ENCODE results near the gene TACC3. TPM values are rescaled to one million over a fixed set of nuclear protein-coding genes. Genes with fewer than 3 reads are reported as not detected.

TACC3 gene
- total RNA-seq, 1 experiment from 2014 or later, result 156 TPM

DNA sequence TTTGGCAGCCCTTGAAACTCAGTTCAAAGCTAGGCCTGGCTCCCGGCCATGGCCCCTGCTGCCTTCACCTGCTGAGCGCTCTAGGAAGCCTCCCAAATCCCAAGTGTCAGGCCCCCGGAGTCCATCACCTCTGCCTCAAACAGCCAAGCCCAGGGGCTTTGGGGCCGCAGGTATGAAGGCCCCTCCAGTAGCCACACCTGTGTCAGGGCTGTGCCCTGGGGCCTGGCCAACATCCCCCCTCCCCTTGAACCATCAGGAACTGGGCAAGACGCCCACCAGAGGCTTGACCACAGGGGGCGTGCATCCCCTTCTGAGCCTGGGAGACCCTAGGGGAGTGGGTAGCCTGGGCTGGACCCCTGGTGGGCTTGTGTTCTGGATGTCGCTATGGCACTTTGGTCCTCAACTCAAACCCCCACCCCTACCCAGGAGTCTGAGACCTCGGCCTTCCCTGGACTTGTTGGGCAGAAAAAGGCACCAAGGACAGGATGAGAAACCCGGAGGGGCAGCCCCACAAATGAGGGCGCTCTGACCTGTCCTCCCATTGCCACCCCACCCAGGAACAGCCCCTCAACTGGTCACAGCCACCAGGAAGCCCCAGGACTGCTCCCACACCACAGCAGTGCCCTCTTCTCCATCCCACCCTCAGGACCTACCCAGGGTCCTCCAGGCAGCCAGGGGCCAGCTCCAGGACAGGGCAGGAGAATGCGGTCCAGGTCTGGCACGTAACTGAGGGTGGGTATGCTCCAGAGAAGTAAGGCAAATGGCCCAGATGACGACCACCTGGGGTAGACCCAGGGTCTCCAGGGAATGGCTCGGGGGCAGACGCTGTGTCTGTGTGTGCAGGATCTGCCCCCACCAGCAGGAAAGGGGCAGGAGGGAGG, 5.0 kb upstream of the TACC3 start:
- H3K23ac ChIP-seq (ENCODE audit: insufficient read length, low read depth, low read length), result no peak overlapping the region
- H2BK120ac ChIP-seq (ENCODE audit: low read depth, low read length, poor library complexity, severe bottlenecking), result no peak overlapping the region
- peaks cover 2 to 18% (median 15%) of the 10 kb centered on the region in 3 experiments; a peak in 6 of 7 replicates for H3K36me3 Mint-ChIP-seq (ENCODE audit: insufficient read depth in 1 of 3, low read depth in 3 of 3)
- no peak overlapping the region for H2BK12ac ChIP-seq (ENCODE audit: insufficient read length, low read depth, low read length)
- H3K27me3 ChIP-seq (ENCODE audit: insufficient read depth, low read length), result no peaks in the 10 kb centered on the region
- H2BK5ac ChIP-seq (ENCODE audit: insufficient read length, low read length), result no peak overlapping the region
- no peak overlapping the region for H3K9ac ChIP-seq (ENCODE audit: extremely low read depth, insufficient read length, low read length)
- no peak overlapping the region for H3K4me2 ChIP-seq (ENCODE audit: insufficient read depth, insufficient read length, low read length)
- DNase-seq, result peak; percentile 27
- no peak overlapping the region for H2AFZ ChIP-seq (ENCODE audit: low read length)
- no peak overlapping the region for H3K27ac ChIP-seq (ENCODE audit: insufficient read length, low read depth, low read length)
- H4K8ac ChIP-seq (replicated peaks; ENCODE audit: insufficient read length, low read depth, low read length), result no peak overlapping the region
- peaks cover 19 to 29% of the 10 kb centered on the region in 2 experiments for H3K4me1 Mint-ChIP-seq
- H3K4ac ChIP-seq (ENCODE audit: low read depth, low read length), result no peak overlapping the region
- H2BK15ac ChIP-seq (ENCODE audit: low read depth, low read length), result no peak overlapping the region
- no CpG with 5 or more reads among the region's 15 CpGs for WGBS (ENCODE audit: extremely low coverage, insufficient read length, low lambda C conversion rate)
- H4K20me1 ChIP-seq (ENCODE audit: control insufficient read depth, insufficient read depth, insufficient read length), result no peaks in the 10 kb centered on the region
- no peak overlapping the region for H3T11ph ChIP-seq (ENCODE audit: low read length)
- H3K79me1 ChIP-seq (ENCODE audit: insufficient read depth, low read depth, low read length, poor library complexity, severe bottlenecking), result peaks cover 3% of the 10 kb centered on the region
- H3K9me3 Mint-ChIP-seq, result peaks cover 0 to 1% of the 10 kb centered on the region in 2 experiments; a peak in 1 of 5 replicates
- no peak overlapping the region for H4K5ac ChIP-seq (ENCODE audit: insufficient read length, low read depth, low read length)
- H3K14ac ChIP-seq (ENCODE audit: insufficient read depth, low read length), result no peak overlapping the region; the same call in 1 of the 2 replicates
- no peak overlapping the region for H3K18ac ChIP-seq (ENCODE audit: insufficient read length, low read depth, low read length)
- peaks cover 18% of the 10 kb centered on the region for H3K23me2 ChIP-seq (ENCODE audit: insufficient read length, low read depth, low read length, poor library complexity, severe bottlenecking)
- no peaks in the 10 kb centered on the region for H3K4me1 ChIP-seq (ENCODE audit: insufficient read depth, low read length)
- H3K56ac ChIP-seq (ENCODE audit: insufficient read length, low read depth, low read length), result no peak overlapping the region
- TF ChIP-seq, protein P1, sequence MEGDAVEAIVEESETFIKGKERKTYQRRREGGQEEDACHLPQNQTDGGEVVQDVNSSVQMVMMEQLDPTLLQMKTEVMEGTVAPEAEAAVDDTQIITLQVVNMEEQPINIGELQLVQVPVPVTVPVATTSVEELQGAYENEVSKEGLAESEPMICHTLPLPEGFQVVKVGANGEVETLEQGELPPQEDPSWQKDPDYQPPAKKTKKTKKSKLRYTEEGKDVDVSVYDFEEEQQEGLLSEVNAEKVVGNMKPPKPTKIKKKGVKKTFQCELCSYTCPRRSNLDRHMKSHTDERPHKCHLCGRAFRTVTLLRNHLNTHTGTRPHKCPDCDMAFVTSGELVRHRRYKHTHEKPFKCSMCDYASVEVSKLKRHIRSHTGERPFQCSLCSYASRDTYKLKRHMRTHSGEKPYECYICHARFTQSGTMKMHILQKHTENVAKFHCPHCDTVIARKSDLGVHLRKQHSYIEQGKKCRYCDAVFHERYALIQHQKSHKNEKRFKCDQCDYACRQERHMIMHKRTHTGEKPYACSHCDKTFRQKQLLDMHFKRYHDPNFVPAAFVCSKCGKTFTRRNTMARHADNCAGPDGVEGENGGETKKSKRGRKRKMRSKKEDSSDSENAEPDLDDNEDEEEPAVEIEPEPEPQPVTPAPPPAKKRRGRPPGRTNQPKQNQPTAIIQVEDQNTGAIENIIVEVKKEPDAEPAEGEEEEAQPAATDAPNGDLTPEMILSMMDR (conservative IDR thresholded peaks at IDR 0.05), result no peak
- no peaks in the 10 kb centered on the region for H3K9me3 ChIP-seq (ENCODE audit: control insufficient read depth, low read depth, low read length)
- peak overlapping the region in 1 of 3 experiments; percentile 80; a peak in 2 of 7 replicates for H3K27ac Mint-ChIP-seq
- no peaks in the 10 kb centered on the region; the same call in 1 of the 2 replicates for H3K79me2 ChIP-seq (ENCODE audit: insufficient read depth, low read length)
- H2BK20ac ChIP-seq (ENCODE audit: low read depth, low read length, poor library complexity, severe bottlenecking), result no peak overlapping the region
- H4K91ac ChIP-seq (ENCODE audit: insufficient read length, low read depth, low read length), result no peak overlapping the region
- H2AK5ac ChIP-seq (ENCODE audit: insufficient read length, low read length), result no peak overlapping the region
- H3K4me3 Mint-ChIP-seq, result peak overlapping the region in 1 of 2 experiments; percentile 14; a peak in 1 of 5 replicates
- H3K27me3 Mint-ChIP-seq (ENCODE audit: low read depth), result no peaks in the 10 kb centered on the region; the same call in 1 of the 2 replicates
